ENCODE measurements around the gene SMYD1. TPM values are rescaled to one million over a fixed set of nuclear protein-coding genes. Genes with fewer than 3 reads are reported as not detected.

SMYD1 gene
- total RNA-seq, 2 donors from 2014 or later = not detected

- ATAC-seq (ENCODE audit: insufficient number of reproducible peaks, low FRiP score, low read depth) = no peak
- H3K36me3 ChIP-seq = no peaks in the 10 kb centered on the region
- no peak for TF ChIP-seq CTCF (IDR thresholded peaks at IDR 0.05)
- H3K4me1 ChIP-seq (ENCODE audit: control insufficient read depth in 1 of 2, low read depth in 2 of 2) = no peaks in the 10 kb centered on the region
- no peak overlapping the region for H3K4me3 ChIP-seq
- no peaks in the 10 kb centered on the region for H3K27me3 ChIP-seq (replicated peaks; ENCODE audit: insufficient read depth)
- no peaks in the 10 kb centered on the region for H3K9me3 ChIP-seq
- no peak for DNase-seq (ENCODE audit: low spot score)
- H3K27ac ChIP-seq = no peak overlapping the region
Measured at GRCh38 chr2:88086401-88086800, 18.8 kb downstream of the SMYD1 start.

GRCh38 chr2:88087073-88087472 lies 19.4 kb downstream of the SMYD1 start:
- Histone ChIP-seq H3K9me3 (no peaks in the 10 kb centered on the region), H3K4me1 (ENCODE audit: control insufficient read depth in 1 of 2, low read depth in 2 of 2) (no peaks in the 10 kb centered on the region), H3K36me3 (no peaks in the 10 kb centered on the region), H3K27me3 (replicated peaks; ENCODE audit: insufficient read depth) (no peaks in the 10 kb centered on the region), H3K4me3 (no peak overlapping the region), H3K27ac (no peak overlapping the region)
- no peak for ATAC-seq (ENCODE audit: insufficient number of reproducible peaks, low FRiP score, low read depth)
- DNase-seq (ENCODE audit: low spot score) = no peak
- TF ChIP-seq CTCF (IDR thresholded peaks at IDR 0.05) = no peak

GRCh38 chr2:88087763-88088162 lies 20.1 kb downstream of the SMYD1 start:
- H3K4me3 ChIP-seq = no peak overlapping the region
- no peak for ATAC-seq (ENCODE audit: insufficient number of reproducible peaks, low FRiP score, low read depth)
- TF ChIP-seq CTCF (IDR thresholded peaks at IDR 0.05) = no peak
- no peak overlapping the region for H3K27ac ChIP-seq
- H3K9me3 ChIP-seq = no peaks in the 10 kb centered on the region
- H3K36me3 ChIP-seq = no peaks in the 10 kb centered on the region
- no peaks in the 10 kb centered on the region for H3K27me3 ChIP-seq (replicated peaks; ENCODE audit: insufficient read depth)
- H3K4me1 ChIP-seq (ENCODE audit: control insufficient read depth in 1 of 2, low read depth in 2 of 2) = no peaks in the 10 kb centered on the region
- DNase-seq (ENCODE audit: low spot score) = no peak

GRCh38 chr2:88088999-88089398 lies 21.4 kb downstream of the SMYD1 start:
- H3K4me1 ChIP-seq (ENCODE audit: control insufficient read depth in 1 of 2, low read depth in 2 of 2) = no peaks in the 10 kb centered on the region
- no peaks in the 10 kb centered on the region for H3K9me3 ChIP-seq
- no peak for ATAC-seq (ENCODE audit: insufficient number of reproducible peaks, low FRiP score, low read depth)
- no peak for DNase-seq (ENCODE audit: low spot score)
- no peaks in the 10 kb centered on the region for H3K36me3 ChIP-seq
- no peaks in the 10 kb centered on the region for H3K27me3 ChIP-seq (replicated peaks; ENCODE audit: insufficient read depth)
- H3K27ac ChIP-seq = no peak overlapping the region
- H3K4me3 ChIP-seq = no peak overlapping the region
- no peak for TF ChIP-seq CTCF (IDR thresholded peaks at IDR 0.05)

- H3K4me3 ChIP-seq = no peak overlapping the region
- no peak for ATAC-seq (ENCODE audit: insufficient number of reproducible peaks, low FRiP score, low read depth)
- no peaks in the 10 kb centered on the region for H3K4me1 ChIP-seq (ENCODE audit: control insufficient read depth in 1 of 2, low read depth in 2 of 2)
- no peak for DNase-seq (ENCODE audit: low spot score)
- H3K27me3 ChIP-seq (replicated peaks; ENCODE audit: insufficient read depth) = no peaks in the 10 kb centered on the region
- H3K9me3 ChIP-seq = no peaks in the 10 kb centered on the region
- no peaks in the 10 kb centered on the region for H3K36me3 ChIP-seq
- no peak overlapping the region for H3K27ac ChIP-seq
- TF ChIP-seq CTCF (IDR thresholded peaks at IDR 0.05) = no peak
Measured at GRCh38 chr2:88090446-88091283, 23.0 kb downstream of the SMYD1 start.

All from thoracic aorta (tissue), 2 donors.